Activated naive CD4-positive, alpha-beta T cell treated with anti-CD3 and anti-CD28 coated beads, Interleukin-2, amount 10 ng/mL, durations not matched to agents 7 days and 5 days (primary cell): ENCODE measurements around the gene PPP1R9A.

Source experiments
- CTCF ChIA-PET: fragments of 350-600 bp; sonication (Branson Sonifier 250); formaldehyde crosslinking; loops from one replicate; lab custom pipeline; 2021; ENCODE audit warnings: antibody characterized with exemption; lab: Charles Lee
- DNase-seq: peaks from one replicate; pipeline ENCODE4 v3.0.0-alpha.2; 2020
- H3K27ac Mint-ChIP-seq: one replicate; pipeline ENCODE4 v1.8.0; 2021; ENCODE audit warnings: mild to moderate bottlenecking, moderate library complexity, mixed read lengths
- H3K27me3 Mint-ChIP-seq: one replicate; pipeline ENCODE4 v1.8.0; 2021; ENCODE audit warnings: mild to moderate bottlenecking, mixed read lengths
- H3K36me3 Mint-ChIP-seq: one replicate; pipeline ENCODE4 v1.8.0; 2021; ENCODE audit warnings: mixed read lengths
- H3K4me1 Mint-ChIP-seq: one replicate; pipeline ENCODE4 v1.8.0; 2021; ENCODE audit warnings: mixed read lengths
- H3K4me3 Mint-ChIP-seq: one replicate; pipeline ENCODE4 v1.8.0; 2021; ENCODE audit warnings: mild to moderate bottlenecking, moderate library complexity, mixed read lengths
- H3K9me3 Mint-ChIP-seq: one replicate; pipeline ENCODE4 v1.8.0; 2021; ENCODE audit warnings: mixed read lengths

The PPP1R9A gene

DNA sequence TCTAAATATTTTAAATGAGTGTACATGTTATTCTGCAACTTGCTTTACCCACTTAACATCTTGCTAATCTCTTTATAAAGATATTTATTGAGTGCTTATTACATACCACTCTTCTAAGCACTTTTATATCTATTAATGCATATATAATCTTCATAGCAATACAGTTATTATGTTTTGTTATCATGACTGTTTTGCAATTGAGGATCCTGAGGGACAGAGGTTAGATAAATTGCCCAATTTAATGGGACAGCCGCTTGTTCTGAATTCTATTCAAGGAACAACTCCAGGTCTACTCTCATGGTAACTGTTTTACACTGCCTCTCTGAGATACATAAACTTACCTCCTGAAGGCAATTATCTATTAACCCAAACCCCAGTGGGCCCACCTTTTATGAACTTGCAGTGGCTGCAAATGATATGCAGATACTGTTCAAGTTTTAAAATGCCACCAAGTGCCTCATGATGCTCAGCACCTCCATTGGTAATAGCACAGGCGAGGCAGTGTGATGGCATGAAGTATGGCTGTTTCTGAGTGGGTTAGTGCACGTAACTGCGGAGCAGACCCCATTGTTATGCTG is 356.5 kb downstream of the PPP1R9A start:
- no peak for DNase-seq
- Mint-ChIP-seq H3K36me3 (no peaks in the 10 kb centered on the region), H3K4me3 (no peak overlapping the region), H3K27ac (no peak overlapping the region), H3K4me1 (no peaks in the 10 kb centered on the region), H3K27me3 (no peaks in the 10 kb centered on the region), H3K9me3 (no peaks in the 10 kb centered on the region)
- CTCF ChIA-PET, result no interaction called here

DNA sequence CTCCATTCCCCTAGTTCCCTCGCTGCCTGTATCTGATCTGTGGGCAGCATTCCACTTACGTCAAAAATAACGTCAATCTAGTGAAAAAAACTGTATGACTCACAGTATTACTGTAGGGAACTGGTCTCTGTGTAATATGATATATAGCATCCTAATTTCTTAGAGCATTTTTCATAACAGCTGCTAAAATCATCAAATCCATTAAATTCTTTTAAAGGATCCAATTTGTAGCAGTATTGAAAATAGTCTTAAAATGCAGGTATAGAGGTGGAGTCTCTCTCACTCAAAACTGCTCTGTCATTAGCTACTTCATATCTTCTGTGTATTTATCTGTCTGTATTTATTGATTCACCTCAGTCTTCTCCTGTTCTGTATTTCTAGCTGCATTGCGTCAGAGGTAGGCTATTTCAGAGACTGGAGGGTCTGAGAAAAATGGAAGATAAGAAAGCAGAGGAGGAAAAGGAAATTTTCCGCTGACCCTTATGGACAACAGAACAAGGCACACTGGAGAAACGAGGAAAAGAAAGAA is 357.0 kb downstream of the PPP1R9A start:
- Mint-ChIP-seq H3K4me3 (no peak overlapping the region), H3K36me3 (no peaks in the 10 kb centered on the region), H3K27ac (no peak overlapping the region), H3K9me3 (no peaks in the 10 kb centered on the region), H3K4me1 (no peaks in the 10 kb centered on the region), H3K27me3 (no peaks in the 10 kb centered on the region)
- CTCF ChIA-PET, result no interaction called here
- DNase-seq, result no peak

- no peaks in the 10 kb centered on the region for H3K9me3 Mint-ChIP-seq
- no peak overlapping the region for H3K4me3 Mint-ChIP-seq
- no peaks in the 10 kb centered on the region for H3K27me3 Mint-ChIP-seq
- H3K36me3 Mint-ChIP-seq, result no peaks in the 10 kb centered on the region
- no peak for DNase-seq
- no peak overlapping the region for H3K27ac Mint-ChIP-seq
- CTCF ChIA-PET, result interaction anchor here (0.6 to 0.7 kb wide), 2 partner anchors 66 to 280 kb away, joined by 3 to 4 read pairs; no protein-coding TSS in a partner anchor
- no peaks in the 10 kb centered on the region for H3K4me1 Mint-ChIP-seq
These were observed 358.2 kb downstream of the PPP1R9A start for GRCh38 chr7:95265634-95266033.

DNA sequence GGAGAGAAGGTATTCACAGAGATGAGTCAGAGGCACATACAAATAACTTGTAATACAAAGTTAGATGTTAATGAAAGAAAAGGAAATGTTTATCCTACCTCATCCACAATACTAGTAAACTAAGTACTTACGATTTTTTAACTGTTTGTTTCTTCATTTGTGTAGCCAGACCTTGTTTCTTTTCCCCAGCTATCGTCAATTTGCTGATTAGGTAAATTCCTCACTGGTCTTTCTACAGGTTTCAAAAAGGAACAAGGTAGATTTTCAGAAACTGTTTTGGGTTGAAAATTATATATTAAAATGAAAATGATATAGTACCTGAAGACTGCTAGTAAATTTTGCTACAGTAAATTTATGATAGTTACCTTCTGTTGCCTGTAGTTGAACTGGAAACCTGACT is 360.4 kb downstream of the PPP1R9A start:
- Mint-ChIP-seq H3K36me3 (no peaks in the 10 kb centered on the region), H3K27ac (no peak overlapping the region), H3K27me3 (no peaks in the 10 kb centered on the region), H3K4me3 (no peak overlapping the region), H3K9me3 (no peaks in the 10 kb centered on the region), H3K4me1 (no peaks in the 10 kb centered on the region)
- DNase-seq, result no peak
- CTCF ChIA-PET, result no interaction called here

GRCh38 chr7:95269640-95270039 is 362.2 kb downstream of the PPP1R9A start:
- H3K27me3 Mint-ChIP-seq, result peaks cover 6% of the 10 kb centered on the region
- no peaks in the 10 kb centered on the region for H3K36me3 Mint-ChIP-seq
- H3K27ac Mint-ChIP-seq, result no peak overlapping the region
- no peaks in the 10 kb centered on the region for H3K4me1 Mint-ChIP-seq
- H3K4me3 Mint-ChIP-seq, result no peak overlapping the region
- H3K9me3 Mint-ChIP-seq, result no peaks in the 10 kb centered on the region
- DNase-seq, result no peak
- CTCF ChIA-PET, result no interaction called here

DNA sequence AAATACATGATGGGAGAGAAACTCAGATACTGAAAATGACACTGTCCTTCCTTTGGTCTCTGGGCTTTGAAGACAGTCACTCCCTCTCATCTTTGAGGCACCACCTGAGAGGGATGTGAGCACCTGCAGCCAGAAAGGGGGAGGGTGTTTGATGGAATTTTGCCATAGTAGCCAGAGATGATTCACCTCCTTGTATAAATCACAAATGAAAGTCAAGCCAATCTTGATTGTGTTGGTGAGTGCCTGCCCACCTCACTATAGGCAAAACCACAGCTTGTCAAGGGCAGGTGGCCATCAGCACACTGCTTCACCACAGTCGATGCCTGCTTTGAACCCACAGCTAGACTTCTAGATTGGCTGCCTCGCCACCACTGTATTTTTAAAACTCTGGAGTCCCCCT is 368.7 kb downstream of the PPP1R9A start:
- Mint-ChIP-seq H3K27me3 (peaks cover 10% of the 10 kb centered on the region), H3K36me3 (no peaks in the 10 kb centered on the region), H3K9me3 (no peaks in the 10 kb centered on the region), H3K27ac (no peak overlapping the region), H3K4me1 (no peaks in the 10 kb centered on the region), H3K4me3 (no peak overlapping the region)
- DNase-seq, result no peak
- CTCF ChIA-PET, result no interaction called here

DNA sequence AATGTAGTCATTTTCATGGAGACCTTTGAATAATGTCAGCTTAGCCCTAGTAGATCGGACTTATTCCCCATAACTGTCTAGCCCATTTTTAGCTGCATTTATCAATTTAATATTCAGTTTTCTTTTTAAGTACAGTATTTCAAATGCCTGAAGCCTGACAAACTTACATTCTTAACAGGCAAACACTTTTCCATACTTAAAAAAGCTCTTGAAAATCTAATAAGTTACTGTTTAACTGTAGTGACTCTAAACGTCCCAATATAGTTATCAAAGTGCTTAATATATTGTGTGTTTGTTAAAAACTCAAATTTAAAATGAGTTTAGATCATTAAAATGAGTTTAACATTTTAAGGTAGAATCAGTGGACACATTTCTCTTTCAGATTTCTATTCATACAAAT is 372.0 kb downstream of the PPP1R9A start:
- peaks cover 4% of the 10 kb centered on the region for H3K27me3 Mint-ChIP-seq
- no peaks in the 10 kb centered on the region for H3K4me1 Mint-ChIP-seq
- H3K36me3 Mint-ChIP-seq, result no peaks in the 10 kb centered on the region
- H3K9me3 Mint-ChIP-seq, result no peaks in the 10 kb centered on the region
- H3K27ac Mint-ChIP-seq, result no peak overlapping the region
- CTCF ChIA-PET, result no interaction called here
- no peak overlapping the region for H3K4me3 Mint-ChIP-seq
- DNase-seq, result no peak

GRCh38 chr7:95286096-95286495 is 378.7 kb downstream of the PPP1R9A start:
- CTCF ChIA-PET, result no interaction called here
- no peak overlapping the region for H3K4me3 Mint-ChIP-seq
- no peaks in the 10 kb centered on the region for H3K9me3 Mint-ChIP-seq
- no peaks in the 10 kb centered on the region for H3K4me1 Mint-ChIP-seq
- DNase-seq, result no peak
- H3K27me3 Mint-ChIP-seq, result peaks cover 8% of the 10 kb centered on the region
- no peak overlapping the region for H3K27ac Mint-ChIP-seq
- no peaks in the 10 kb centered on the region for H3K36me3 Mint-ChIP-seq

- CTCF ChIA-PET, result interaction anchor here (1.0 kb wide), 1 partner anchor 239 kb away, joined by 3 read pairs; no protein-coding TSS in a partner anchor
- H3K27me3 Mint-ChIP-seq, result peaks cover 8% of the 10 kb centered on the region
- H3K4me1 Mint-ChIP-seq, result no peaks in the 10 kb centered on the region
- no peak overlapping the region for H3K27ac Mint-ChIP-seq
- H3K36me3 Mint-ChIP-seq, result no peaks in the 10 kb centered on the region
- no peak for DNase-seq
- no peak overlapping the region for H3K4me3 Mint-ChIP-seq
- H3K9me3 Mint-ChIP-seq, result no peaks in the 10 kb centered on the region
These were observed 382.9 kb downstream of the PPP1R9A start for GRCh38 chr7:95290166-95290830.

- no peaks in the 10 kb centered on the region for H3K36me3 Mint-ChIP-seq
- CTCF ChIA-PET, result no interaction called here
- no peak overlapping the region for H3K27ac Mint-ChIP-seq
- no peaks in the 10 kb centered on the region for H3K4me1 Mint-ChIP-seq
- no peak for DNase-seq
- no peaks in the 10 kb centered on the region for H3K27me3 Mint-ChIP-seq
- H3K9me3 Mint-ChIP-seq, result no peaks in the 10 kb centered on the region
- H3K4me3 Mint-ChIP-seq, result no peak overlapping the region
These were observed 388.0 kb downstream of the PPP1R9A start for GRCh38 chr7:95295397-95295796.

DNA sequence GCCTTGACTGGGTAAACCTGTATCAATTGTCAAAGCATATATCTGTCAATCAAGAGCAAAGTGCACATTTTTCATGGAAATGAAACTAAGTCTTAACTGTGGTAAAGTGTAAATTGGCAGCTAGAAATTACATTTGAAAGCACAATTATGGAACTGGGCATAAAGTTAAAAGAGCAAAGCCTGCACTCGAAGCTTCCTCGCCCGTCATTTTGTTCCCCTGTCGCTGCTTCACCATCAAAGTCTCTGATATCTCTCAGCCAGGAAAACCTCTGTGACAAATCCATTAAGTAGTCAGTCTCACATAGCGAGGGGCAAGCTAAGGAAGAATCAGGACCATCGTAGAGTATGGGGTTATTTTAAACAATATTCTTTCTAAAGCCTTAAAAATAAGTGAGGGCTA is 389.1 kb downstream of the PPP1R9A start:
- Mint-ChIP-seq H3K36me3 (no peaks in the 10 kb centered on the region), H3K4me1 (no peaks in the 10 kb centered on the region), H3K27ac (no peak overlapping the region), H3K4me3 (no peak overlapping the region), H3K9me3 (no peaks in the 10 kb centered on the region), H3K27me3 (no peaks in the 10 kb centered on the region)
- no peak for DNase-seq
- CTCF ChIA-PET, result no interaction called here

- CTCF ChIA-PET, result no interaction called here
- H3K4me3 Mint-ChIP-seq, result no peak overlapping the region
- H3K36me3 Mint-ChIP-seq, result no peaks in the 10 kb centered on the region
- no peak overlapping the region for H3K27ac Mint-ChIP-seq
- no peaks in the 10 kb centered on the region for H3K4me1 Mint-ChIP-seq
- no peaks in the 10 kb centered on the region for H3K27me3 Mint-ChIP-seq
- H3K9me3 Mint-ChIP-seq, result no peaks in the 10 kb centered on the region
- DNase-seq, result no peak
These were observed 389.6 kb downstream of the PPP1R9A start for GRCh38 chr7:95297041-95297440.

DNA sequence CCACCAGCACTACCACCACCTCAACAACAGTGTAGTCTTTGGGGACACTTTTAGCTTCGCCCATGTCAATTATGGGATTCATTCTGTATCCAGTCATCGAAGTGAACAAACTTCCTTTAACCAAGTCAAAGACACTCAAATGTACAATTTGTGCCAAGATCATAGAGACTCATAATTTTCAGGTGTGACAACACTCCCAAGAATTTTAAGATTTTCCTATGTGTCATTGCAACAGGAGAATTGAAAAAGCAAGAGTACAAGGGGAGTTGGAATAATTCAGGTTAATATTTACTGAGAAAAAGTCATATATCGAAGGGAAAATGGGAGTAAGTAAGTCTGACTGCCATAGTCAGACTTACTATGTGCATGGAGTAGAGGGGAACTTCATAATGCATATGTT is 390.7 kb downstream of the PPP1R9A start:
- H3K36me3 Mint-ChIP-seq, result no peaks in the 10 kb centered on the region
- H3K27me3 Mint-ChIP-seq, result no peaks in the 10 kb centered on the region
- no peak overlapping the region for H3K4me3 Mint-ChIP-seq
- H3K27ac Mint-ChIP-seq, result no peak overlapping the region
- H3K4me1 Mint-ChIP-seq, result no peaks in the 10 kb centered on the region
- no peak for DNase-seq
- H3K9me3 Mint-ChIP-seq, result no peaks in the 10 kb centered on the region
- CTCF ChIA-PET, result no interaction called here

DNA sequence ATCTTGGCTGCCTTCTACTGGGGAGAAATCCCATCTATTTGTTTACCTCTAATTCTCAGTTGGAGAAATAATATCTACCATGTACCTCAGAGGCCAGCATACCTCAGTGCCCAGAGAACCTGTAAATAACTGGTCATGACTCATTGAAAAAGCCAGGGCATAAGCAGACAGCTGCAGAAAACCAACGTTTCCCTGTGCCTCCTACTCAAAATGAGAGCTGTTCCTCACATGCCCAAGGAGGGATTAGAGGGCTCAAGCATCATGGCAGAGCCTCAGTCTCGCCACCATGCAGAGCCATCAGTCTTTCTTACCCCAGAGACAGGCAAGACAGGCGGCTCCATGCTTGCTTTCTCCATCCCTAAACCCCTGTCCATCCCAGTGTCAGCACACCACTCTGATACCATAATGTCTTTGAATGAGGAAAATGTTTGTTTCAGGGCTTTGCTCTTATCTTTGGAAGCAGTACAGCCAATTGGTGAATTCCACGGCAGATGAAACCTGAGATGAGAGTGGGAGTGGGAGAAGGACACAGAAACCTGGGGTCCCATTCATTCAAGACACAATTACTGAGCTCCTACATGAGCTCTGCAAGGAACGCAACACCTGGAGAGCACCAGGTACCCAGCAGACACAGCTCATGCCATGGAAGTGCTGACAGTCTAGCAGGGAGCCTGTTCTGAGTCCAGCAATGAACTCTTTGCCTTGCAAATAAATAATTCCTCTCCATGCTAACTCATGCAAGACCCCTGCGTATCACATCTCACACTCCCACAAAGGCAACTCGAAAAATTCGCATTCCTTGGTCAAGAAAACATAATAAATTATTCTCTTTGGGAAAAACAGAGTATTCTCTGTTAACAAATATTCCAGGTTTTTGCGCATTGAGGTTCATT is 395.9 kb downstream of the PPP1R9A start:
- H3K36me3 Mint-ChIP-seq, result no peaks in the 10 kb centered on the region
- no peaks in the 10 kb centered on the region for H3K4me1 Mint-ChIP-seq
- H3K27ac Mint-ChIP-seq, result no peak overlapping the region
- DNase-seq, result no peak
- CTCF ChIA-PET, result no interaction called here
- H3K9me3 Mint-ChIP-seq, result no peaks in the 10 kb centered on the region
- peaks cover 6% of the 10 kb centered on the region for H3K27me3 Mint-ChIP-seq
- no peak overlapping the region for H3K4me3 Mint-ChIP-seq
